ENCODE data around the gene IGBP1.

GRCh38 chrX:70166601-70167590 lies 33.6 kb downstream of the IGBP1 start:
- TF ChIP-seq REST (IDR thresholded peaks at IDR 0.05; ENCODE audit: low read depth, low read length), result no peak
- TF ChIP-seq CTCF (IDR thresholded peaks at IDR 0.05), result no peak
- no peak for TF ChIP-seq GATA2 (CRISPR knock-in tag; IDR thresholded peaks at IDR 0.05)
- no peak for TF ChIP-seq PBX3 (IDR thresholded peaks at IDR 0.05)
- TF ChIP-seq JUND (IDR thresholded peaks at IDR 0.05), result peak; percentile 55; the same call in 1 of the 2 replicates
- no peak for TF ChIP-seq MXI1 (IDR thresholded peaks at IDR 0.05; ENCODE audit: low read depth, low read length)
- no peak for TF ChIP-seq EP300 (IDR thresholded peaks at IDR 0.05; ENCODE audit: borderline replicate concordance in 1 of 2, low read depth in 1 of 2, low read length in 1 of 2)
- no peak for TF ChIP-seq POLR2AphosphoS5 (IDR thresholded peaks at IDR 0.05; ENCODE audit: low read depth, low read length)
- TF ChIP-seq EZH2phosphoT487 (IDR thresholded peaks at IDR 0.05; ENCODE audit: borderline replicate concordance, low read depth), result no peak
- no peak for TF ChIP-seq YY1 (IDR thresholded peaks at IDR 0.05; ENCODE audit: low read depth)
- no peak for TF ChIP-seq TEAD4 (IDR thresholded peaks at IDR 0.05; ENCODE audit: borderline replicate concordance, insufficient read depth)
- peak; percentile 28; the same call in 1 of the 2 replicates for TF ChIP-seq TCF12 (IDR thresholded peaks at IDR 0.05)
- TF ChIP-seq MAX (IDR thresholded peaks at IDR 0.05; ENCODE audit: low read depth), result peak; percentile 61; the same call in 1 of the 2 replicates
- no peak for TF ChIP-seq GABPA (IDR thresholded peaks at IDR 0.05; ENCODE audit: low read depth)
